HG03039 (cell line): ENCODE measurements around the gene SYT1.
"Not testable (repeated sequence)": the region's sequence is repeated elsewhere in the genome, so short reads cannot be mapped to it uniquely, and the experiment has no call there.

Experiments used
- ATAC-seq: cut with Tn5 transposase; IDR thresholded peaks from one replicate; pipeline ENCODE4 v1.9.1; 2021; ENCODE audit warnings: mild to moderate bottlenecking, moderate library complexity; ENCODE audit not compliant: unreplicated experiment

Gene SYT1

DNA sequence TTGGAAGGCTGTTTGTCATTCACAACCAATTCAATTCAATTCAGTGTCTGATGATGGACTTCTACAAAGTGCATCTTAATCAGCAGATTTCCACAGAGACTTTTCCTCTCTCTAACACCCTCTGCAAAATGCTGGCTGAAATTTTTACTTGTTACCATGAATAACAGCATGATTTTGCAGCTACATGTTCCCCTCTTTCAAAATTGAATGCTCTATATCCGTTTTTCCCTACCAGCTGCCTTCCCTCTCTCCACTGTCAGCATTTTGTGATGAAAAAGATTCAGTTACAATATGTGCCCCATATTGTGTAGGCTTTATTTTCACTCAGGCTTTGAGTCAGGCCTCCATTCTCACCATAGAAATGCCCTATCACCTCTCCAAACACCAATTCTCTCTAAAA lies 334.6 kb downstream of the SYT1 start:
- no peak for ATAC-seq

DNA sequence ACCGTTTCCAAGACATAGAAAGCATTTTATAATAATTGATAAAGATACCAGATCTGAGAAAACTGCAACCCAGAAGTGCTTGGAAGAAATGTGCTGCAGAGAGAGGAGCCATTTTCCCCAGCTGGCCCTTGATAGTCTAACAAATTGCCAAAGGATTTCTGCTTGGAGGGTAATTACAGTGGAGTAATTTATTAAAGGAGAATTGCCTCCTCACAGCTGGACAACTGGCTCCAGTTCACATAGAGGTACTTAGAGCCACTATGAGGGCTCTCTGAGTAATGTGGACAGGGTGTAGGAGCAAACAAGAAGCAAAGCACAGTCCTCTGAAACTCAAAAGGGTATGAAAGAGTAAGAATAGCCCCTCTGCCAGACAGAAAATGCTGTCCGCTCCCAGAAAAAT lies 335.6 kb downstream of the SYT1 start:
- no peak for ATAC-seq

DNA sequence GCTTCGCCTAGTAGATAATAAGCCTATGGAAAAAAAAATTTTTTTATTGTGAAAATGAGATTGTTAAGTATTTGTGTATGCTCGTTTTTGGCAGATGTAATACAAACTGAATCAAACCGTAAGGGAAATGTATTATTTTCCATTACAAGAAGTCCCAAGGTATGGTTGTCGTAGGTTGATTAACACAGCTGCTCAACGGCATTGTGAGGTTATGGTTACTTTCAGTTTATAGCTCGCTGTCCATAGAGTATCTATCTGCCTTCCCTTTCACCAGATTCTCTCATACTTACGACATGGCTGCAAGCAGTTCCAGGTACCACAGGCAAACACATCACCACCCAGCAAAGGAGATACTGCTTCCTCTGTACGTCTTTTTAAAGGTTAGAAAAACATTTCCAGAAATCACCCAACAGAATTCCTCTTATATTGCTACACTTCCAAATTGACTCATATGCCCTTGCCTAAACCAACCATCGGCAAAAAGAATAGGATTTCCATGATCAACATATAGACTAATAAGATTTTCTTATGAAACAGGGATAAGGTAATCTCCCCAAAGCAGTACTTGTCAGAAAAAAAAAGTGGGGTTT lies 338.6 kb downstream of the SYT1 start:
- no peak for ATAC-seq

DNA sequence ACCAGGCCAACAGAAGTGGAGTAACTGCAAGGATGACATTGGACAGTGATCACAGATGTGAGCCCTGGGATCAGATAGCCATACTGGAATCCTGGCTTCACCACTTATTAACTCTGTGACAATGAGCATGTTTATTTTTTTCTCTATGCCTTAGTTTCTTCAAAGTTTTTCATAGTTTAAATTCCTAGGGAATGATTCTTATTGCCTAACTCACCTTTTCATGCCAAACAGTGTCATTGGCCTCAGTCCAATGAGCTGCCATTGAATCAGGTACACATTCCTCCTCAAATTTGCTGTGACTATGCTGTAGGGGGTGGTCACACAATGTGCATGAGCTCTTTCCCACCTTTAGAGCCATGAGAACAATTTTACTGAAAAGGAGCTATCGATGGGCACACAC lies 342.3 kb downstream of the SYT1 start:
- no peak for ATAC-seq

DNA sequence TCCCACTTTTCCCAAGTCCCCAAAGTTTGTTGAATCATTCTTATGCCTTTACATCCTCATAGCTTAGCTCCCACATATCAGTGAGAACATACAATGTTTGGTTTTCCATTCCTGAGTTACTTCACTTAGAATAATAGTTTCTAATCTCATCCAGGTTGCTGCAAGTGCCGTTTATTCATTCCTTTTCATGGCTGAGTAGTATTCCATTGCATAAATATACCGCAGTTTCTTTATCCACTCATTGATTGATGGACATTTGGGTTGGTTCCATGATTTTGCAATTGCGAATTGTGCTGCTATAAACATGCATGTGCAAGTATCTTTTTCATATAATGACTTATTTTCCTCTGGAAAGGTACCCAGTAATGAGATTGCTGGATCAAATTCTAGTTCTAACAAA lies 345.8 kb downstream of the SYT1 start:
- ATAC-seq, result not testable (repeated sequence)

DNA sequence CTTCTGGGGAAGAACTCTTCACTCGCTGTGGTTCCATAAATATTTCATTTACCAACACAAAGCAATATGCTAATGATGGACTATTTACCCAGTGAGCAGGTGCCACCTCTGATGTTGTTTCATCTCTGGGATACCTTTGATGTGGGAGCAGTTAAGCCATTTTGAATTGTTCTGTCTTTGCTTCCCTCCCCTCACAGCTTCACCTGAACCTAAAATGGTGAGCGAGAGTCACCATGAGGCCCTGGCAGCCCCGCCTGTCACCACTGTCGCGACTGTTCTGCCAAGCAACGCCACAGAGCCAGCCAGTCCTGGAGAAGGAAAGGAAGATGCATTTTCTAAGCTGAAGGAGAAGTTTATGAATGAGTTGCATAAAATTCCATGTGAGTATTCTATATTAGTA lies 352.7 kb downstream of the SYT1 start:
- no peak for ATAC-seq

DNA sequence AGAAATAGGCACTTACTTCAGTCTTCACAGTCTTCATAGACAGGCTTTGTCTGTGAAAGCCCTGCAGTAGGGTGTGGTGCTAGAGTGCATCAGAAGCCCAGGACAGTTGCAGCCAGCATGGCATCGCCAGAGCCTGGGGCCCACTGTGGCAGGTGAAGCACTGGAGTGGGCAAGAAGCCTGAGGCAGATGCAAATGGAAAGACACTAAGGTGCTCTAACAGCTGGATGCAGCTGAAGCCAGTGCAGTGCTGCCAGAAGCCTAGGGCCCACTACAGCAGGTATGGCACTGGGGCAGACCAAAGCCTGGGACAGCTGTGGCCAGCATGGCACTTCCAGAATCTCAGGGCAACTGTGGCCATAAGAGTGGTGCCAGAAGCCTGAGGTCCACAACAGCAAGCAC lies 358.6 kb downstream of the SYT1 start:
- no peak for ATAC-seq

DNA sequence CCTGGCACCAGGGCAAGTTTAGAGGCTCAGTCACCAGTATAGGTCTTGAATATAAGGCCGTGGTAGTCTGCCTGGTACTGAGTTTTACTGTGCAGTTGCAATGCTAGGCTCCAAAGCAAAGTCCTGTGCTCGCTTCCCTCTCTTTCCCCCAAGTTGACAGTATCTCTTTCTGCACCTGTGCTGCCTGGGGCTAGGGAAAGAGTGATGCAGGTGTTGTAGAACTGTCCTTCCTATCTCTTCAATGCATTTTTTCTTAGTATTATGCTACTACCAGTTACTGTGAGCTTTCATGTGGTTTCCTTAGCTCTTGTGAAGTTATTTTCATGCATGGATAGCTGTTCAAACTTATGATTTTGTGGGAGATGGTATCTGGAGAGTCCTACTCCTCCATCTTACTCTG lies 359.2 kb downstream of the SYT1 start:
- ATAC-seq, result no peak

DNA sequence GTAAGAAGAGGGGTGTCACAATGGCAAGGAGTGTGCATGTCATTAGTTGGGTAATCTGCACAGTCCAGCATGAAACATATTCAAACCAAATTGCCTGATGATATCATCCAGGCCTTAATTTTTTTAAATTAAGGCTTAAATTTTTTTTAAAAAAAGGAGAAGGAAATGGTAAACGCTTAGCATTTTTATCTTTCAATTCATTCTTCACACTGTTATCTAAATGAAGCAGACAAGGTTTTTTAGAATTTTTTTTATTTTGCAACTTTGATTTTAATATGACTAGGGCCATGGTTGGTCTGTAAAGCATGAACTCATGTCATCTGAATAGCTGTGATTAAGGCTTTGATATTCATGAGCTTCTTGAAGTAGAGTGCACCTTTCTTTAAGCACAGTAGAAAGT lies 362.5 kb downstream of the SYT1 start:
- ATAC-seq, result no peak

DNA sequence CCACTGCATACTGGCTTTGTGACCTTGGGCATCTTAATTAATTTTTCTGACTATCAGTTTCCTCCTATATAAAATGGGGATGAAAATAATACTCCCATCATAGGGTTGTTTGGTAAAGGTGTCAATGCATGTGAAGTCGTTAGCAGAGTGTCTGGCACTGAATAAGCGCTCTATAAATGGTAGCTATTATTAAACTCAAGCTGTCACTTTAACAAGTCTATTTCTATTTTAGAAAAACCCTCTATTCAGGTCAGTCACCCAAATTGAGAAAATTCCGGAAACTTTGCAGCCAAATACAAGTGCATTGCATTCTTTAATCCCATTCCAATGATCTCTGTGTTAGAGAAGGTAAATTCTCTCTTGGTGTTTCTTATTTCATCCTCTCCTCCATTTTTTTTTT lies 363.1 kb downstream of the SYT1 start:
- ATAC-seq, result no peak

DNA sequence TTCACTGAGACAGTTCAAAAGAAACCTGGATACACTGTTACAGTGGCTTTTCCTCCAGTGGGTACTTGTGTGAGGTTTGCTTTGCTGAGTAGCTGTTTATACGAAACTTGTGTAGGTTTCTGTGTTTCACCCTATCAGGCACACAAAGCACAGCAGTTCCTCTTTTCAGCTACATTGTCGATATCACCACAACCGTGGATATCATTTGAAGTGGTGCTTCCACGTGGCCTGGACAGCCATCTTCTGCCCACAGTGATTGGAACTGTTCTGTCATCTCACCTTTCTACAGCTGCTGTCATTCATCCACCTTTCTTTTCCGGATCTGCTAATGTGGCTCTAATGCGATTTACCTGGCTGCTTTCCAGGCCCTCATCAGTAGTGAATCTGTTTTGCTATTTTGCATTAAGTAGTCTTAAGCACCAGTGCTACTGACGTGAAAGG lies 368.8 kb downstream of the SYT1 start:
- ATAC-seq, result peak; percentile 69

DNA sequence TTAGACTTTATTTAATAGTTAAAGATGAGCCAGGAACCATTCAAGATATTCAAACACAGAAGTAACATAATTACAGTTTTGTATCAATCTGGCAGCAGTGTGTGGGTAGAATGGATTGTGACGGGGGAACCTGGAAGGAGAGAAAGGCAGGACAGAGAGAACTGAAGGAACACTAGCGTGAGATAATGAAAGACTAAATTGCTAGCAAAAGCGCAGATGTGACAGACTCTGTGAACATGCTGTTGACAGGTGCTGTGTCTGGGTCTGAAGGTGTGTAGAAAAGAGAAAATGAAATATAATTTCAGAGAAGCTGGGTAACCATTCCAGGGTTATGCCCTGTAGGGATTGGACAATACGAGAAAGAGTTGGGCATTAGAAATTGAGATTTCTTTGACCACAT lies 372.3 kb downstream of the SYT1 start:
- ATAC-seq, result no peak

DNA sequence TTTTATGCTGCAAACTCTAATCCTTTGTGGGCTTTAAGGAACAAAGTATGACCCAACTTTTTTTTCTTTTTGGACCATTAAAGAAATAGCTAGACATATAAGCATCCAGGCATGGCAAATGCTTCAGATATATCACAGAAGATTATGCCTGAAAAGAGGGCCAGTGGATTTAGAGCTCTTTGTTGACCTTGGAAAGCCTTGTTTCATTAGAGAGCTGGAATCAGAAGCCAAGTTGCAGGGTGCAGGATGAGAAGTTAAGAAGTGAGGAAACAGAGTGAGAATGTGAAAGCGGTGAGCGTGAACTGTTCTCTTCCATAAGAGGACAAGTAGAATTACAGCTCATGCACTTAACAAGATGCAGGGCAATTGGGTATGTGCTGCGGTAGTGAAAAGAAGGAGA lies 373.7 kb downstream of the SYT1 start:
- ATAC-seq, result no peak

DNA sequence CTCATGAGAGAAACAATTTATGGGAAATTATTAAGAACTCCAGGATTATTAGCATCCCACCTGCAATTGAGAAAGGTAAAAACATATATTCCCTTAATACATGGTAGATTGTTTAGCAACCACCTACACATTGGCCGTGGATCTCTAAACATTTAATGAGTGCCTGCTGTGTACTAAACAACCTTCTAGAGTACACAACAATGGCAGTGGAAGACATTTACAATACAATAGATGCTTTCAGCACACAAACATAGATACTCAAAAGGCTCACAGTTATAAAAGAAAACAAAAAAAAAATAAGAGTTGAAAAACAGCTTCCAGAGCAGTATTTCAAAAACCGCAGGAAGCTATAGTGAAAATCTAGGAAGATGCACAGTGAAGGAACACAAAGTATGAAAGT lies 382.9 kb downstream of the SYT1 start:
- ATAC-seq, result no peak

DNA sequence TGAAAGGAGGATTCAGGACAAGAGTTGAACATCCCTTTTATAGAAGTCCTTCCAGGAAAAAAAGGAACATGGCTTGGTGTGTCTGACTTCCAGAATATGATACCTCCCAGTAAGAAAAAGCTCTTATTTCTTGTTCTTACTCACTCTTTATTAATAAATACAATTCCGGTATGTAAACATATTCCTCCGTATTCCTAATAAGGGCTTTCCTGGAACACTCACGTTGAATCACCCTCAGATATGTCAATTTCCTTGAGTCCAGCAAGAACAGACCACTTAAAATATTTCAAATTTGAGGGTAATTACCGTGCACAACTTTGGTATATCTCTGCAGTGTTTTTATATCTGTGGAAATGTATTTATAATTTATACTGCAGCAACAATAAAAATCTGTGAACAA lies 385.6 kb downstream of the SYT1 start:
- ATAC-seq, result no peak

DNA sequence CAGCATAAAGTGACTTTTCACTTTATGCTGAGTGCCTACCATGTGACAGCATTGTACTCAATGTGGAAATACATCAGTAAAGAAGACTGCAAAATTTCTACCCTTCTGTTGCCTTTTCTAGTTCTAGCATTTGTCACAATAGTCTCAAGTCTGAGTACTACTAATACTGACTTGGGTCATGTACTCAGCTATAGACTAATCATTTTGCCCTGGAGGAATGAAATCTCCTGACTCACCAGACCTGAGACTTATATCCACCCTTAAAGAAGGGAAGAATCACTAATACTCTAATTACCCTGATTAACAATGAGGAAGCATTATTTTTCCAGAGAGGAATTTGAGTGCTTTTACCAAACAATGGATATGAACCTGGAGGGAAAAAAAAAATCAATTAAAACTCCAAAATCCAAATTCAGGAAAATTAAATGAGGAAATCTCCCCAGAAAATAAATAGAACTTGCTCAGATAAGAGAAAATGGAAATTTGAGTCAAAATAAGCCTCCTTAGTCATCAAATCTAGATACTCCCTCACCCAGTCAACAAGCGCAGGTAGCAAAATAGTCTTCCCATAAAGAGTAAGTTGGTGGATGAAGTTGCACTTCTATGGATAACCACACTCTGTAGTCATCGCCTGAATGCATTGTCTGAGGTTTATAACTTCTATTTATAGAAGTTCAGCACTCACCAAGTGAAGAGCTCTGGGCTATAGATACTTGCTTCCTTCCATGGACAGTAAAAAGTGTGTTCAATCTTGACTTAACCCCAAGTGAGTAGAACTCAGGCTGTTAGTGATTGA lies 386.6 kb downstream of the SYT1 start:
- ATAC-seq, result no peak

DNA sequence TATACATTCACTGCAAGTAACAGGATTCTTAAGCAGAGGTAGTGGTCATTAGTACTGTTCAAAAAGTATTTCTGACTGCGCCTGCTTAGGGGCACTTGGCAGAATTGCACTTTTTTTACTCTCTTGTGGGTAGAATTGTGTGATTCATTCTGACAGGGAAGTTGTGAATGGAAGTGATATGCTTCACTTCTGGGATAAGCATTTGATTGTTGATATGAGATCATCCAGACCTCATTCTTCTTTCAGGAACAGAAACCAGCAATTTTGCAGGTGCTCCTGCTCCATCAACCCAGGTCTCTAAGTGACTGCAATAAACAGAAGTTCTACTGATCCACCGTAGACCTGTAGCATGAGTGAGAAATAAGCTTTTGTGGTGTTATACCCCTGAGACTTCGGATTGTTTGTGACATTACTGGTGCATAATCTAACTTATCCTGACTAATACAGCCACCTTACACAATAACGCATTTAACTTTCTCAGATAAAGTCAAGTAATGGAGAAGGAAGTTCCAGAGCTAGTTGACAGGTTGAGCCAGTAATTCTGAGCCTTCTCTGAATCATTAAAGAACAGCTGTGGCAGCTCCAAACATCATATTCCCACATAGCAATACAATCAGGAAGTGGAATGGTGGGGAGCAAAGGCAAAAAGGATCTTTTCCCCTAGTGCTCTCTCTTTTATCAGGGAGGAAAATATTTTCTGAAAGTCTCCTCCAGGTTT lies 387.9 kb downstream of the SYT1 start:
- ATAC-seq, result no peak

DNA sequence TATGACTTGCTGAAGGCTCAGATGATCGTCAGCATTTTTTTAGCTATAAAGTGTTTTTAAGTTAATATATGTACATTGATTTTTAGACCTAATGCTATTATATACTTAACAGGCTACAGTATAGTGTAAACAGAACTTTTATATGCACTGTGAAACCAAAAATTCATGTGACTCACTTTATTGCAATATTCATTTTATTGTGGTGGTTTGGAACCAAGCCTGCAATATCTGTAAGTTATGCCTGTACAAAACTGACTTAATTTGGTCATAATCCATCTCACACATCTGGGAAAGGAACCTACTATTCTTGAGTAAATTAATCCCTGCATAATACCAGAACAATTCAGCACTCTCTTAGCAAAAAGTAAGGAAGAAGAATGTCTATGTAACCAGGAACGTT lies 390.7 kb downstream of the SYT1 start:
- ATAC-seq, result no peak

DNA sequence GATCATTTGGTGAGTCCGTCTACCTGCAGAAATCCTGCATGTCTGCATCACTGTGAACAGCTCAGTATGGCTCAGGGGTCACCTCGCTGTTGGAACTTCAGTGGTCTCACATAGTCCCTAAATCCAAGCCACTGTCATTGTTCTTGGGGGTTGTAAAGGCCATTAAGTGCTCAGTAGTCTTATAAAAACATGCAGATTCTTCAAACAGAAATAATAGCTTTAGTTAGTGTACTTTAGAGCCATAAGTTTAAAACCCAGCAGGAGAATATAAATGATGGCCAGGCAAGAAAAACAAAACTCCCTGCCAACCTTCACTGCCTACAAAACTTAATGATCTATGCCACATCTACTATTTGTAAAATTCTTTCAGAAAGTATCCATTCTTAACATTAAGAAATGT lies 396.3 kb downstream of the SYT1 start:
- no peak for ATAC-seq

DNA sequence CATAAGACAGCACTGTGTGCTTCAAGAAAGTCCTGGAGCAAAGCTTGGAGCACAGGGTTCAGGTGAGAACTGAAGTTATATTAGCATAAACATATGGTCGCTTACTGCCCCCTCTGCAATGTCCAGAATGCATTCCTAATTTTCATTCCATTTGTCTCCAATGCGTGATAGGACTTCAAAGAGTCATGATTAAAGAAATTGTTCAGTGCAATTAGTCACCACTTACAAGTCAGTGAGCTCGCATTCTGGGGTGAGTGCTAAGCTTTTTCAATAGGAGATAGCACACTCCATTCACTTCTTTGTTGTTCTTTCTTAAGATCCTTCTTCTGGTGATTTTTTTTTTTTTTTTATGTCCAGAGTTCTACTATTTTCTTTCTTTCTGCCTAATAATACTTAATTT lies 398.4 kb downstream of the SYT1 start:
- ATAC-seq, result no peak

DNA sequence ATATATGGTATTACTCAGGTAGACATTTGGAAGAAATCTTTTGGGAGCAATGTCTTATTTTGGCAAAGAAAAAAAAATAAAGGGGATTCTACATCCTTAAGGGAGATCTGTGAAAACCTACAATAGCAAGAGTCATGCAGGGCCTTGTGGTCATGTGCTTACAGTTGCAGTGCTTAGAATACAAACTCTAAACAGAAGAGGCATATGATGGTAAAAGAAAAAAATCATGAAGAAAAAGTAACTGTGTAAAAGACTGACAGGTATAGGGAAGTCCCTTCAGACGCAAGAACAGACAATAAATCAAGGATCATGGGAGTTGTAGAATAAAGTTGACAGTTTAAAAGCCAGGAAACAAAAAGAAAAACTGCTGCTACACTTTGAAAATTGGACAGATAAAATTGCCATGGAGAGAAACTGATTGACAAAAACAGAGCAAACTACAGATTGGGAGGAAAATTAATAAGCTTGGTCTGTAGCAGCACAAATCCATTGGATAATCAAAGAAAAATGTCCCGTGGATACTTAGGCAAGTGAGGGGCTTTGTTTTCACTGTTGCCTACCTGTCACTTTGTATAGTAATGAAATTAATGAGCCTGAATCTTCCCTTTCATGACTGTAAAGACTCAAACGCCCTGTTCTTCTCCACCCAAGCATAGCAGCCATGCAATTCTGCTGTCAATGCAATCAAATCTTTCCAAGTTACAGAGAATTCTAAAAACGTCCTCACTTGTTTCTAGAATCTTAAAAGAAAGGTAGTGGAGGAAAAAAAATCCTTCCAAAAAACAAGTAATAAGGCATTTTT lies 402.0 kb downstream of the SYT1 start:
- ATAC-seq, result no peak
